Ovary (tissue), 3 donors: ENCODE measurements around the gene KRTAP5-2.

Experiments used
- CTCF ChIP-seq, 3 donors: fragments of 450-650 bp in 2 of 3; fragments of 200-600 bp in 1 of 3; IDR thresholded peaks; one replicate each; pipeline versions ENCODE4 v1.5.1 to v1.8.0; 2016 to 2022; ENCODE audit warnings: antibody characterized with exemption in 3 of 3, mild to moderate bottlenecking in 1 of 3
- EP300 ChIP-seq: sonication (generic); formaldehyde crosslinking; IDR thresholded peaks from one replicate; pipeline ENCODE4 v1.6.1; 2017; ENCODE audit warnings: antibody characterized with exemption
- POLR2A ChIP-seq: fragments of 450-650 bp; IDR thresholded peaks from one replicate; pipeline ENCODE4 v1.6.1; 2017; ENCODE audit warnings: antibody characterized with exemption, mild to moderate bottlenecking, moderate library complexity
- donor health status: DM: no; HTN: no; CAD: no.

- no peak for TF ChIP-seq CTCF (IDR thresholded peaks at IDR 0.05)
- no peak for TF ChIP-seq POLR2A
- TF ChIP-seq EP300, result peak; percentile 32
Observed at GRCh38 chr11:1557904-1558774, 40.0 kb downstream of the KRTAP5-2 start.
